GM12878 (cell line): Measurements from ENCODE around the gene CFAP53. TPM values are rescaled to one million over a fixed set of nuclear protein-coding genes. Genes with fewer than 3 reads are reported as not detected.

Experiments used
- ATAC-seq: fragments of 200-7000 bp; cut with Tn5 transposase; 3 replicates; pipeline ENCODE4 v1.9.1; 2020; ENCODE audit warnings: mild to moderate bottlenecking, moderate library complexity
- BruUV-seq: library from RNA; stranded (reverse); fragments of 400-500 nt; replicated peaks from 2 replicates; lab custom pipeline; 2021; lab: Mats Ljungman, UMichigan
- CTCF ChIA-PET: fragments of 300-600 bp; sonication (Branson Sonifier 250); formaldehyde crosslinking; extraction: SDS; loops from one replicate; lab custom pipeline; 2021; ENCODE audit warnings: inconsistent platforms; lab: Yijun Ruan, JAX
- POLR2A ChIA-PET: fragments of 350-600 bp; formaldehyde crosslinking; extraction: SDS; loops from one replicate; lab custom pipeline; 2021; ENCODE audit warnings: inconsistent platforms; lab: Charles Lee
- RAD21 ChIA-PET: fragments of 300-600 bp; sonication (Branson Sonifier 250); formaldehyde crosslinking; loops from one replicate; lab custom pipeline; 2023; ENCODE audit warnings: antibody characterized with exemption; ENCODE audit not compliant: unreplicated experiment; lab: Charles Lee
- SMC1A ChIA-PET: fragments of 300-600 bp; sonication (Branson Sonifier 250); formaldehyde crosslinking; loops from one replicate; lab custom pipeline; 2023; ENCODE audit not compliant: unreplicated experiment, uncharacterized antibody; lab: Charles Lee
- DNase-seq: peaks from one replicate; pipeline ENCODE4 v3.0.0-alpha.2; 2011; ENCODE audit warnings: low read depth, low spot score
- FAIRE-seq: peaks from 3 replicates; lab custom pipeline; 2011; peaks lifted over from hg19 to GRCh38; lab: Jason Lieb, UNC
- H2AFZ ChIP-seq: 2 replicates; pipeline ENCODE4 v1.6.0; 2011; ENCODE audit warnings: low read depth, low read length, control low read depth; ENCODE audit not compliant: control insufficient read depth
- H3K27ac ChIP-seq: 2 replicates; pipeline ENCODE4 v1.5.1; 2011; ENCODE audit warnings: control low read depth; ENCODE audit not compliant: control insufficient read depth, insufficient read depth
- H3K27me3 ChIP-seq, 2 experiments: replicated peaks in 1 of 2; 2 replicates each; pipeline versions ENCODE4 v1.6.0 to v1.6.1; 2011; ENCODE audit warnings: low read length in 1 of 2; ENCODE audit not compliant: control insufficient read depth in 2 of 2, insufficient read depth in 2 of 2
- H3K36me3 ChIP-seq, 2 experiments: 2 replicates each; pipeline ENCODE4 v1.5.1; 2011; ENCODE audit warnings: low read length in 1 of 2; ENCODE audit not compliant: control insufficient read depth in 2 of 2, insufficient read depth in 2 of 2
- H3K4me1 ChIP-seq: 2 replicates; pipeline ENCODE4 v1.6.1; 2011; ENCODE audit warnings: mild to moderate bottlenecking, low read length, moderate library complexity, mixed read lengths; ENCODE audit not compliant: control insufficient read depth, insufficient read depth
- H3K4me2 ChIP-seq: 2 replicates; pipeline ENCODE4 v1.6.0; 2011; ENCODE audit warnings: control low read depth; ENCODE audit not compliant: control insufficient read depth, insufficient read depth
- H3K4me3 ChIP-seq: fragments of 200-600 bp; sonication (generic); 2 replicates; pipeline ENCODE4 v1.5.1; 2016
- H3K79me2 ChIP-seq: 2 replicates; pipeline ENCODE4 v1.6.0; 2011; ENCODE audit warnings: low read length; ENCODE audit not compliant: control insufficient read depth, insufficient read depth
- H3K9ac ChIP-seq: 2 replicates; pipeline ENCODE4 v1.8.0; 2011; ENCODE audit warnings: low read length, control low read depth, mixed read lengths; ENCODE audit not compliant: control insufficient read depth, insufficient read depth
- H3K9me3 ChIP-seq: replicated peaks from 3 replicates; pipeline ENCODE4 v1.5.1; 2011; ENCODE audit warnings: mild to moderate bottlenecking, low read length; ENCODE audit not compliant: control insufficient read depth, insufficient read depth
- H4K20me1 ChIP-seq: 2 replicates; pipeline ENCODE4 v1.6.0; 2011; ENCODE audit not compliant: control insufficient read depth, insufficient read depth
- ATF7 ChIP-seq: fragments of 450-650 bp; IDR thresholded peaks from 2 replicates; pipeline ENCODE4 v1.6.1; 2016; ENCODE audit warnings: low read depth, mild to moderate bottlenecking
- BCL11A ChIP-seq: IDR thresholded peaks from 2 replicates; pipeline ENCODE4 v1.6.1; 2011; ENCODE audit warnings: low read depth, low read length
- CHD2 ChIP-seq: IDR thresholded peaks from 2 replicates; pipeline ENCODE4 v1.6.1; 2011; ENCODE audit warnings: low read depth, low read length, improper control_type of control experiment, borderline replicate concordance
- FOXM1 ChIP-seq: IDR thresholded peaks from 2 replicates; pipeline ENCODE4 v1.6.1; 2012; ENCODE audit warnings: low read depth, mild to moderate bottlenecking, inconsistent platforms, low read length, moderate library complexity
- IRF4 ChIP-seq: IDR thresholded peaks from 2 replicates; pipeline ENCODE4 v1.6.1; 2011; ENCODE audit warnings: low read depth, low read length
- NFYB ChIP-seq: IDR thresholded peaks from 2 replicates; pipeline ENCODE4 v1.6.1; 2011; ENCODE audit warnings: low read depth, mild to moderate bottlenecking, low read length, improper control_type of control experiment, moderate library complexity; ENCODE audit not compliant: insufficient read depth
- STAT1 ChIP-seq: fragments of 450-650 bp; conservative IDR thresholded peaks from 2 replicates; pipeline ENCODE4 v1.6.1; 2014; ENCODE audit warnings: antibody characterized with exemption, mild to moderate bottlenecking
- SUZ12 ChIP-seq: fragments of 200-600 bp; sonication (generic); IDR thresholded peaks from one replicate; pipeline ENCODE4 v1.6.1; 2018; ENCODE audit warnings: antibody characterized with exemption, mild to moderate bottlenecking; ENCODE audit not compliant: unreplicated experiment
- ZBED1 ChIP-seq: IDR thresholded peaks from 2 replicates; pipeline ENCODE4 v1.6.1; 2016; ENCODE audit warnings: borderline replicate concordance
- ZNF207 ChIP-seq: fragments of 450-650 bp; IDR thresholded peaks from 2 replicates; pipeline ENCODE4 v1.6.1; 2014; ENCODE audit warnings: antibody characterized with exemption, mild to moderate bottlenecking, borderline replicate concordance
- ZSCAN29 ChIP-seq: fragments of 450-650 bp; IDR thresholded peaks from 2 replicates; pipeline ENCODE4 v1.6.1; 2017; ENCODE audit warnings: mild to moderate bottlenecking, moderate library complexity
- WGBS: methylation state at CpG from one replicate; pipeline ENCODE4 v1.1.6; 2016; ENCODE audit warnings: low lambda C conversion rate; ENCODE audit not compliant: insufficient replicate concordance, insufficient coverage; ENCODE audit errors: missing lambda C conversion rate; 5-methylcytosine and 5-hydroxymethylcytosine counted together
- in situ Hi-C: fragments of 300-500 bp; cut with MboI; formaldehyde crosslinking; loops from 9 replicates; pipeline ENCODE4 v1.14.3; 2018; ENCODE audit warnings: mixed read lengths
- intact Hi-C: fragments of 100-400 bp; cut with micrococcal nuclease; formaldehyde crosslinking; loops from one replicate; pipeline ENCODE4 v1.14.2; 2022; ENCODE audit not compliant: unreplicated experiment
- polyA plus RNA-seq, 11 experiments: library from polyadenylated mRNA; depleted of rRNA in 4 of 11; unstranded in 6 of 11; stranded (reverse) in 5 of 11; fragments of >200 nt; fragmentation: Nextera tagmentation in 4 of 11; fragmentation: Illumina TruSeq in 1 of 11; extraction: Ambion mirVana in 4 of 11; extraction: Trizol in 1 of 11; gene quantifications; 1 replicate in 1 of 11; 2 replicates in 10 of 11; pipeline versions ENCODE4 v1.2.1 to v1.2.3, GENCODE V29; 2011 to 2016; ENCODE audit warnings: inconsistent platforms in 2 of 11, missing spikeins in 2 of 11, low read depth in 1 of 11
- total RNA-seq, 4 experiments: library from RNA; depleted of rRNA in 3 of 4; stranded (reverse); fragments of >200 nt in 3 of 4; fragmentation: Illumina TruSeq in 1 of 4; extraction: Trizol in 1 of 4; gene quantifications; 2 replicates each; pipeline versions ENCODE4 v1.2.1 to v1.2.3, GENCODE V29; 2013 to 2021
- TF ChIP-seq, protein P1 (sequence below): IDR thresholded peaks from 2 replicates; pipeline ENCODE4 v1.6.1; 2012; ENCODE audit warnings: low read depth, low read length, improper control_type of control experiment
- TF ChIP-seq, protein P2 (sequence below): fragments of 150-350 bp; IDR thresholded peaks from 2 replicates; pipeline ENCODE4 v1.6.1; 2016; ENCODE audit warnings: low read depth, low read length
- TF ChIP-seq, protein P3 (sequence below): IDR thresholded peaks from 2 replicates; pipeline ENCODE4 v1.6.1; 2012; ENCODE audit warnings: low read depth, low read length, improper control_type of control experiment
- TF ChIP-seq, protein P4 (sequence below), 3 experiments: IDR thresholded peaks in 2 of 3; conservative IDR thresholded peaks in 1 of 3; 2 replicates each; pipeline ENCODE4 v1.5.1; 2011; ENCODE audit warnings: low read depth in 3 of 3, low read length in 3 of 3, mild to moderate bottlenecking in 3 of 3, control low read depth in 2 of 3, moderate library complexity in 2 of 3, inconsistent platforms in 1 of 3, mixed read lengths in 1 of 3; ENCODE audit not compliant: control insufficient read depth in 2 of 3, insufficient read depth in 1 of 3; ENCODE audit errors: extremely low read depth in 1 of 3

CFAP53 gene
- total and polyA plus RNA-seq, 10 of the 15 experiments (the other 5 are each of a cell fraction or from before 2014, with no cell fraction given) = 0.05 to 0.31 (median 0.12) TPM; not detected in 1

DNA sequence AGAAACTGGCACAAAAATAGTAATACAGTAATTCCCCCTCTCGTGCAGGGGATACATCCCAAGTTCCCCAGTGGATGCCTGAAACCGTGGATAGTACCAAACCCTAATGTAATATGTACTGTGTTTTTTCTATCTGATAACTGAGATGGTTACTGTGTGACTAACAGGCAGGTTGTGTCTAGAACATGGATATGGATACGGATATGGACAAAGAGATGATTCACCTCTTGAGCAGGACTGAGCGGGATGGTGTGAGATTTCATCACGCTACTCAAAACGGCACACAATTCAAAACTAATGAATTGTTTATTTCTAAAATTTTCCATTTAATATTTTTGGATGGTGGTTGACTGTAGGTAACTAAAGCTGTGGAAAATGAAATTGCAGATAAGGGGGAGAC lies 11.6 kb upstream of the CFAP53 start:
- intact Hi-C loops (no loop called here), in situ Hi-C loops (loop anchor here (25.0 kb wide), 2 partner anchors 1341 to 1466 kb away; no protein-coding TSS in a partner anchor)
- Histone ChIP-seq H3K27me3 (no peaks in the 10 kb centered on the region), H3K9ac (no peak overlapping the region), H3K27ac (no peak overlapping the region), H4K20me1 (no peaks in the 10 kb centered on the region), H3K36me3 (peaks cover 47 to 61% of the 10 kb centered on the region in 2 experiments), H2AFZ (no peak overlapping the region), H3K79me2 (peaks cover 35% of the 10 kb centered on the region), H3K4me1 (peaks cover 8% of the 10 kb centered on the region), H3K9me3 (no peaks in the 10 kb centered on the region), H3K4me3 (no peak overlapping the region), H3K4me2 (no peak overlapping the region)
- ChIA-PET CTCF (interaction anchor here (1.4 to 1.9 kb wide), 4 partner anchors 8 to 79 kb away, joined by 4 to 12 read pairs (median 8); no protein-coding TSS in a partner anchor), SMC1A (interaction anchor here (1.2 to 2.3 kb wide), 5 partner anchors 9 to 78 kb away, joined by 3 to 20 read pairs (median 5); partner anchors contain the start of gene CFAP53), POLR2A (no interaction called here), RAD21 (no interaction called here)
- ATAC-seq (no peak), DNase-seq (no peak), FAIRE-seq (no peak)
- no TSS peak for BruUV-seq
- 85% methylated on average over 6 of the region's 6 CpGs for WGBS
- TF ChIP-seq BCL11A = no peak
- TF ChIP-seq SUZ12 = no peak
- no peak for TF ChIP-seq ZSCAN29
- TF ChIP-seq, protein P1, sequence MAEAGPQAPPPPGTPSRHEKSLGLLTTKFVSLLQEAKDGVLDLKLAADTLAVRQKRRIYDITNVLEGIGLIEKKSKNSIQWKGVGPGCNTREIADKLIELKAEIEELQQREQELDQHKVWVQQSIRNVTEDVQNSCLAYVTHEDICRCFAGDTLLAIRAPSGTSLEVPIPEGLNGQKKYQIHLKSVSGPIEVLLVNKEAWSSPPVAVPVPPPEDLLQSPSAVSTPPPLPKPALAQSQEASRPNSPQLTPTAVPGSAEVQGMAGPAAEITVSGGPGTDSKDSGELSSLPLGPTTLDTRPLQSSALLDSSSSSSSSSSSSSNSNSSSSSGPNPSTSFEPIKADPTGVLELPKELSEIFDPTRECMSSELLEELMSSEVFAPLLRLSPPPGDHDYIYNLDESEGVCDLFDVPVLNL = no peak
- no peak for TF ChIP-seq CHD2
- TF ChIP-seq ZNF207 = no peak
- no peak for TF ChIP-seq ATF7
- TF ChIP-seq ZBED1 = no peak
- no peak for TF ChIP-seq FOXM1
- TF ChIP-seq, protein P2, sequence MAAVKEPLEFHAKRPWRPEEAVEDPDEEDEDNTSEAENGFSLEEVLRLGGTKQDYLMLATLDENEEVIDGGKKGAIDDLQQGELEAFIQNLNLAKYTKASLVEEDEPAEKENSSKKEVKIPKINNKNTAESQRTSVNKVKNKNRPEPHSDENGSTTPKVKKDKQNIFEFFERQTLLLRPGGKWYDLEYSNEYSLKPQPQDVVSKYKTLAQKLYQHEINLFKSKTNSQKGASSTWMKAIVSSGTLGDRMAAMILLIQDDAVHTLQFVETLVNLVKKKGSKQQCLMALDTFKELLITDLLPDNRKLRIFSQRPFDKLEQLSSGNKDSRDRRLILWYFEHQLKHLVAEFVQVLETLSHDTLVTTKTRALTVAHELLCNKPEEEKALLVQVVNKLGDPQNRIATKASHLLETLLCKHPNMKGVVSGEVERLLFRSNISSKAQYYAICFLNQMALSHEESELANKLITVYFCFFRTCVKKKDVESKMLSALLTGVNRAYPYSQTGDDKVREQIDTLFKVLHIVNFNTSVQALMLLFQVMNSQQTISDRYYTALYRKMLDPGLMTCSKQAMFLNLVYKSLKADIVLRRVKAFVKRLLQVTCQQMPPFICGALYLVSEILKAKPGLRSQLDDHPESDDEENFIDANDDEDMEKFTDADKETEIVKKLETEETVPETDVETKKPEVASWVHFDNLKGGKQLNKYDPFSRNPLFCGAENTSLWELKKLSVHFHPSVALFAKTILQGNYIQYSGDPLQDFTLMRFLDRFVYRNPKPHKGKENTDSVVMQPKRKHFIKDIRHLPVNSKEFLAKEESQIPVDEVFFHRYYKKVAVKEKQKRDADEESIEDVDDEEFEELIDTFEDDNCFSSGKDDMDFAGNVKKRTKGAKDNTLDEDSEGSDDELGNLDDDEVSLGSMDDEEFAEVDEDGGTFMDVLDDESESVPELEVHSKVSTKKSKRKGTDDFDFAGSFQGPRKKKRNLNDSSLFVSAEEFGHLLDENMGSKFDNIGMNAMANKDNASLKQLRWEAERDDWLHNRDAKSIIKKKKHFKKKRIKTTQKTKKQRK = no peak
- TF ChIP-seq IRF4 = no peak
- TF ChIP-seq, protein P3, sequence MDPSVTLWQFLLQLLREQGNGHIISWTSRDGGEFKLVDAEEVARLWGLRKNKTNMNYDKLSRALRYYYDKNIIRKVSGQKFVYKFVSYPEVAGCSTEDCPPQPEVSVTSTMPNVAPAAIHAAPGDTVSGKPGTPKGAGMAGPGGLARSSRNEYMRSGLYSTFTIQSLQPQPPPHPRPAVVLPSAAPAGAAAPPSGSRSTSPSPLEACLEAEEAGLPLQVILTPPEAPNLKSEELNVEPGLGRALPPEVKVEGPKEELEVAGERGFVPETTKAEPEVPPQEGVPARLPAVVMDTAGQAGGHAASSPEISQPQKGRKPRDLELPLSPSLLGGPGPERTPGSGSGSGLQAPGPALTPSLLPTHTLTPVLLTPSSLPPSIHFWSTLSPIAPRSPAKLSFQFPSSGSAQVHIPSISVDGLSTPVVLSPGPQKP = no peak
- TF ChIP-seq STAT1 = no peak
- no peak for TF ChIP-seq NFYB
- TF ChIP-seq, protein P4, sequence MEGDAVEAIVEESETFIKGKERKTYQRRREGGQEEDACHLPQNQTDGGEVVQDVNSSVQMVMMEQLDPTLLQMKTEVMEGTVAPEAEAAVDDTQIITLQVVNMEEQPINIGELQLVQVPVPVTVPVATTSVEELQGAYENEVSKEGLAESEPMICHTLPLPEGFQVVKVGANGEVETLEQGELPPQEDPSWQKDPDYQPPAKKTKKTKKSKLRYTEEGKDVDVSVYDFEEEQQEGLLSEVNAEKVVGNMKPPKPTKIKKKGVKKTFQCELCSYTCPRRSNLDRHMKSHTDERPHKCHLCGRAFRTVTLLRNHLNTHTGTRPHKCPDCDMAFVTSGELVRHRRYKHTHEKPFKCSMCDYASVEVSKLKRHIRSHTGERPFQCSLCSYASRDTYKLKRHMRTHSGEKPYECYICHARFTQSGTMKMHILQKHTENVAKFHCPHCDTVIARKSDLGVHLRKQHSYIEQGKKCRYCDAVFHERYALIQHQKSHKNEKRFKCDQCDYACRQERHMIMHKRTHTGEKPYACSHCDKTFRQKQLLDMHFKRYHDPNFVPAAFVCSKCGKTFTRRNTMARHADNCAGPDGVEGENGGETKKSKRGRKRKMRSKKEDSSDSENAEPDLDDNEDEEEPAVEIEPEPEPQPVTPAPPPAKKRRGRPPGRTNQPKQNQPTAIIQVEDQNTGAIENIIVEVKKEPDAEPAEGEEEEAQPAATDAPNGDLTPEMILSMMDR (IDR thresholded peaks at IDR 0.05 in 2 of 3, conservative IDR thresholded peaks at IDR 0.05 in 1 of 3; ENCODE audit: control insufficient read depth in 2 of 3, extremely low read depth in 1 of 3, insufficient read depth in 1 of 3, low read depth in 3 of 3, low read length in 3 of 3) = no peak
